T-helper 2 cell treated with Interferon-gamma antibody and Interleukin-4, amounts not matched to agents 5 μg/mL and 100 μg/mL, for 36 hours (primary cell): ENCODE results near the gene PURB.

Experiments used
- DNase-seq: peaks from one replicate; pipeline ENCODE4 v3.0.0; 2021; ENCODE audit warnings: low spot score
- H3K27ac Mint-ChIP-seq: one replicate; pipeline ENCODE4 v1.8.0; 2021; ENCODE audit warnings: mild to moderate bottlenecking, mixed read lengths
- H3K27me3 Mint-ChIP-seq: one replicate; pipeline ENCODE4 v1.8.0; 2021; ENCODE audit warnings: low read depth, mixed read lengths
- H3K36me3 Mint-ChIP-seq: one replicate; pipeline ENCODE4 v1.8.0; 2021; ENCODE audit warnings: low read depth, mixed read lengths
- H3K4me1 Mint-ChIP-seq: one replicate; pipeline ENCODE4 v1.8.0; 2021; ENCODE audit warnings: low read depth, mixed read lengths
- H3K4me3 Mint-ChIP-seq: one replicate; pipeline ENCODE4 v1.8.0; 2022; ENCODE audit warnings: mild to moderate bottlenecking, moderate library complexity, mixed read lengths
- H3K9me3 Mint-ChIP-seq: one replicate; pipeline ENCODE4 v1.8.0; 2021; ENCODE audit warnings: mixed read lengths

PURB gene

DNA sequence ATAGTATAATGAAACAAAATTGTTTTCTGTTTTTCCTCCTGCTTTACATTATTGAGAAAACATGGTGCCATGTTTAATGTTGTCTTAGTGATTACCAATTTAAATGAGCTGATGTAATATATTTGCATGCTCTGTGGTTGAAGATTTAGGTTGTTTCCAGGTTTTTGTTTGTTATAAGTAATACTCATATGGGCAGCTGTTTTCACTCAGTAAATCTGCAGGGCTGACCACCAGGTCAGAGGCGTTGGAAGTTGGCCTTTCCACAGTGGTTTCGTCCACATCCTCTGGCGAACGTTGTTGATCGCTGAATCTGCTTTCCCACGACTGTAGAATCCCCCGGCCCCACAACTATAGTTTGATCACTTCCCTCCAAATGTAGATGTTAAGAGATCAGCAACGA, 21.6 kb upstream of the PURB start:
- Mint-ChIP-seq H3K27ac (no peak overlapping the region), H3K9me3 (no peaks in the 10 kb centered on the region), H3K4me3 (no peak overlapping the region), H3K27me3 (peaks cover 5% of the 10 kb centered on the region), H3K4me1 (peaks cover 3% of the 10 kb centered on the region), H3K36me3 (no peaks in the 10 kb centered on the region)
- no peak for DNase-seq

DNA sequence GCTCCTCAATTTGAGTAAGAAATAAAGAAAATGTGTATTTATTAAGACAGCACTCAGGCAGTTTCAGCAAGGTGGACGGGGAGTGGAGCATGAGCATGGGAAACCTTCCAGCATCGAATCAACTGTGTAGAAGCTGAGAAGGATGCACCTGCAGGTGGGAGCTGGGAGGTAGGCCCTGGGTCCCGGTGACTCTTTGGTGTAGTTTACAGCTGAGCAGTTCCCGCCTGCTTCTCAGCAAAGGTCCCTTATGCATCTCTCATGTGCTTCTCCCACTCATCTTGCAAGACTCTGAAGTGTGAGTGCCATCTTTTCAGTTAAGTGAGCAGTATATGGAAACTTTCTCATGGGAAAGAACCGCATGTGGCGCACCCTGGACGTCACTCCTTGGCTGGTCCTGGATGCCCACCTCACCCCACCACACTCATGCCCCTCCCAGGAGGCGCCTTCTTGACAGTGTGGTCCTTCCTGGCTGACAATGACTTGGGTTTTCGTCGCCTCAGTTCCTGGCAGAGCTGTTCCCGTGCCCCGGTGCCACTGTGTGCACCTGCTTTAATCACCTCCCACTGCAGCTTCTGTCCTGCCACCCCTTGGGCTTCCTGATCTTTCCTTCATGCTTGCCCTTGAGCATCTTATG, 19.8 kb upstream of the PURB start:
- Mint-ChIP-seq H3K9me3 (no peaks in the 10 kb centered on the region), H3K4me3 (no peak overlapping the region), H3K27me3 (peaks cover 5% of the 10 kb centered on the region)

DNA sequence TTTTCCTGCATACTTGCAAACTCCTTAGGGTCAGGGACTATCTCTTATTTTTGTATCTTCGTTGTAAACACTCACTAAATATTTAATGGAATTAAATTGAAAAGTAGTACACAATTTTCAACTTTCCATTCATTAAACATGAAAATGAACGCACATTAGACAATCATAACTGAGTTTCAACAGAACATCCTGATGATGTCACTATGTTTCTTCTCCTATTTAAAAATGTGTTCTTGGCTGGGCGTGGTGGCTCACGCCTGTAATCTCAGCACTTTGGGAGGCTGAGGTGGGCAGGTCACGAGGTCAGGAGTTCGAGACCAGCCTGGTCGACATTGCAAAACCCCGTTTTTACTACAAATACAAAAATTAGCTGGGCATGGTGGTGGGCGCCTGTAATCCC, 14.1 kb upstream of the PURB start:
- H3K27ac Mint-ChIP-seq = no peak overlapping the region

More for the DNA sequence above, 19.8 kb upstream of the PURB start:
- no peak overlapping the region for H3K27ac Mint-ChIP-seq
- H3K4me1 Mint-ChIP-seq = peaks cover 3% of the 10 kb centered on the region
- H3K36me3 Mint-ChIP-seq = no peaks in the 10 kb centered on the region
- no peak for DNase-seq

DNA sequence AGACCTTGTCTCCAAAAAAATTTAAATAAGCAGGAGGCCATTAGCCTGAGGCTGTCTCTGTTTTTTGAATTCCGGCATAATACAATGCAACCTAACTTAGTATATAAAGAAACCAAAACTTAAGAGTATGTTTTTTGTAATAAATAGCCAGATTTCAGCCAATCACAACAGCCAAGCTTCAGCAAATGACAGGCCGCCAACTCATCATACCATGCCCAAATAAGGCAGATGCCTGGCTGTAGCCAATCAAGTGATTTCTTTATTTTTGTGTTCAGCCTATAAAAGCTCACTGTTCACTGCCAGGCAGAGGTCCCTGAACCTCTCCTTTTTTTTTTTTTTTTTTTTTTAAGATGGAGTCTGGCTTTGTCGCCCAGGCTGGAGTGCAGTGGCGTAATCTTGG, 12.7 kb upstream of the PURB start:
- Mint-ChIP-seq H3K4me1 (peaks cover 6% of the 10 kb centered on the region), H3K9me3 (no peaks in the 10 kb centered on the region), H3K4me3 (no peak overlapping the region), H3K27me3 (no peaks in the 10 kb centered on the region), H3K27ac (no peak overlapping the region), H3K36me3 (no peaks in the 10 kb centered on the region)
- no peak for DNase-seq

More for the DNA sequence above, 14.1 kb upstream of the PURB start:
- DNase-seq = no peak
- H3K27me3 Mint-ChIP-seq = no peaks in the 10 kb centered on the region
- peaks cover 6% of the 10 kb centered on the region for H3K4me1 Mint-ChIP-seq
- H3K9me3 Mint-ChIP-seq = no peaks in the 10 kb centered on the region
- H3K36me3 Mint-ChIP-seq = no peaks in the 10 kb centered on the region
- H3K4me3 Mint-ChIP-seq = no peak overlapping the region

DNA sequence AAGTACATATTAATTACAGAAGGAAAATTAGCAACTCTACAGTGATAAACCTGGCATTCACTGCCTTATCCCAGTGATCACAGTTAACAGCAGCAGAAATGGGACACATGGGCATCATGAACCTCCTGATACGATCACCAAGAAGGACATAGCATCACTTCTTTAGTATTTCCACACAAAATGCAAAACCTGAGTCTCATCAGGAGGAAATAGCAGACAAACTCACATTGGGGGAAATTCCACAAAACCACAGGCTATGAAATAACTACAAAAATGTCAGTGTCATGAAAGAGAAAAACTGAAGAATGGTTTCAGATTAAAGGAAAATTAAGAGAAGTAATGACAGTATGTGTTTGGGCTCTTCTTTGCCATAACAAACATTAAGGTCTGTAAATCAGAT, 12.0 kb upstream of the PURB start:
- no peaks in the 10 kb centered on the region for H3K9me3 Mint-ChIP-seq
- no peaks in the 10 kb centered on the region for H3K27me3 Mint-ChIP-seq
- no peak overlapping the region for H3K4me3 Mint-ChIP-seq
- H3K4me1 Mint-ChIP-seq = peaks cover 6% of the 10 kb centered on the region
- no peak overlapping the region for H3K27ac Mint-ChIP-seq
- DNase-seq = no peak
- H3K36me3 Mint-ChIP-seq = no peaks in the 10 kb centered on the region

DNA sequence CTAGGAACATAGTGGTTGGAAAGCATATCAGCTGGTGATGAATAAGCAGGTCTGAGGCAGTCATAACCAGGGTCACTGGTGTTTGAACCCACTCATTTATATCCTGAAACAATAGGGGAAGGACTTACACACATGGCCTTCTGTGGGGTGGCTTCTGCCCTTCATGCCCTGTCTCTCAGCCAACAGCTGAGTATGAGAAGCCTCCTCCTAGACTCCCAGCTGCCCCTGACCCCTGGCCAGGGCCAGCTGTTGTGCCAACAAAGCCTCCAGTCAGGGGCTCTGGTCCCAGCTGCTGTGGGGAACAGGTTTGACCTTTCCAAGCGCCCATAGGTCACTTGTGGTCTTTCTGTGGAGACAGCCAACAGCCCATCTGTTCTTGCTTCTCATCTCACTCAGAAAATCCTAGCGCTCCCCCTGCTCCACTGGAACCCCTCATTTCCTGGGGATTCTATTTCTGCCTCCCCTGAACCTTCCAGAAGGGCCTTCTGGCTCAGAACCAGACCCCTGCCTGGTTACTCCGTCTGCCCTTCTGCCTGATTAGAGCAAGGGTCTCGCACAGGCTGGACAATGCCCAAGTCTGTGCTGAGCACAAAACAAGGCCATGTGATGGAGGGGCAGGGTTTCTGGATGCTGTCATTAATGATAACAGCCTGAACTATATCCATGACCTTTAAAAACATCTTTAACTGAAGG, 9.7 kb upstream of the PURB start:
- Mint-ChIP-seq H3K4me3 (no peak overlapping the region), H3K4me1 (peaks cover 16% of the 10 kb centered on the region), H3K27ac (no peak overlapping the region)

DNA sequence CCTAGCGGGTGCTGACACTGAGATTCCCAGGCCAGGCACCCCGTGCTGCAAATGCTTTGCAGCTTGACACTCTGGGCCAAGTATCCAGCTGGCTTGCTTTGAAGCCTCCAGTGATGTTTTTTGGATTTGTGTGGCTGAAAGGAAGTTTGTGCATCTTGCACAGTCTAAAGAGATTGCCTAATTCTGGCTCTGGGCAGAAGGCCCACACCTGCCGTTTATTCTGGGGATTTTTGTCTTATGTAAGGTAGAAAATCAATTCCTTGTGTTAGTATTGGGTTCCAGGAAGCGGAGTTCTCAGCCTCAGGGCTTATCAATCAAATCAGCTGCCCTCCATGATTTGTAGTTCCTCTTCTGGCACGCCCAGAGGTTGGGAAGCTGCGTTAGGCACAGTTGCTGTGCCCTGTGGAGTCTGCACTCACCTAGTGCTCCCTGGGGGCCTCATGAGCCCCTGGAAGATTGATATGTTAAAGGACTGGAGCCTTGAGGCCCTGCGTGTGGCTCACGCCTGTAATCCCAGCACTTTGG, 8.4 kb upstream of the PURB start:
- DNase-seq = no peak
- no peaks in the 10 kb centered on the region for H3K9me3 Mint-ChIP-seq
- no peaks in the 10 kb centered on the region for H3K27me3 Mint-ChIP-seq
- H3K27ac Mint-ChIP-seq = no peak overlapping the region
- peaks cover 16% of the 10 kb centered on the region for H3K4me1 Mint-ChIP-seq
- no peak overlapping the region for H3K4me3 Mint-ChIP-seq
- H3K36me3 Mint-ChIP-seq = no peaks in the 10 kb centered on the region

More for the DNA sequence above, 9.7 kb upstream of the PURB start:
- Mint-ChIP-seq H3K9me3 (no peaks in the 10 kb centered on the region), H3K27me3 (no peaks in the 10 kb centered on the region), H3K36me3 (no peaks in the 10 kb centered on the region)
- DNase-seq = no peak

DNA sequence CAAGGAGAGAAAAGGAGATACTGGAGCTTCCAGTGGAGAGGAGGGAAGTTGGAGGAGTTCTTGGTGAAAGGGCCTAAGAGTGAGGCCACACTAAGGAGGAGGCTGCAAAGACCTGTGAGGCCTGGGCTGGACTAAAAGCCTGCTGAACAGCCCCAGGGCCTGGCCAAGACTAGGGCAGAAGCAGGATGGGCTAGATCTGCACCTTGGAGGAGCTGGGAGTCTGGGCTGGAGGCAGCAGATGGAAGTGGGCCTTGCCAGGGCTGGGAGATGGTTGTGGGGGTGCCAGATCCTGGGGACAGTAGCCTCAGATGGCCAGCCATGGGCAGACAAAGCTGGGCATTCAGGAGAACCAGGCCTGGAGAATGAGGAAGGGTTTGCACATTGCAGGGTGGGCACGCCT, 6.5 kb upstream of the PURB start:
- H3K27ac Mint-ChIP-seq = peak overlapping the region; percentile 88
- H3K27me3 Mint-ChIP-seq = no peaks in the 10 kb centered on the region
- DNase-seq = no peak
- H3K4me3 Mint-ChIP-seq = no peak overlapping the region
- no peaks in the 10 kb centered on the region for H3K36me3 Mint-ChIP-seq
- no peaks in the 10 kb centered on the region for H3K9me3 Mint-ChIP-seq
- peaks cover 13% of the 10 kb centered on the region for H3K4me1 Mint-ChIP-seq

DNA sequence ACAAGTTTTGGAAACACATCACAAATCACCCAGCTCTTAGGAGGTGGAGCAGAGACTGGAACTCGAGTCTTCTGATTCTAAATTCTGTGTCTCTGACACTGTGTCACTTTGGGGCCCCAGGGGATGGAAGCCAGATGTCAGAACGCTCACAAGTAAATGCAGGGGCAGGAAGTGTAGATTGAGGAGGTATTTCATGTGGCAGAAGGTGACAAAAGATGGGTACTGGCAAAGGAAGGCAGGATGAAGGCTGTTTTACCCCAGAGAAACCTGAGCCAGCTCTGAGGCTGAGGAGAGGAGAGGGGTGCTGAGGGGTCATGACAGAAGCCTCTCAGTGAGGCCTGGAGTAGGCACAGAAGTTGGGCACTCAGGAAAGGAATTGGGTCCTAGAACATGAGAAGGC, 6.0 kb upstream of the PURB start:
- Mint-ChIP-seq H3K36me3 (no peaks in the 10 kb centered on the region), H3K27me3 (no peaks in the 10 kb centered on the region), H3K4me3 (peak overlapping the region; percentile 1), H3K9me3 (no peaks in the 10 kb centered on the region), H3K27ac (peak overlapping the region; percentile 88), H3K4me1 (peaks cover 15% of the 10 kb centered on the region)
- no peak for DNase-seq

DNA sequence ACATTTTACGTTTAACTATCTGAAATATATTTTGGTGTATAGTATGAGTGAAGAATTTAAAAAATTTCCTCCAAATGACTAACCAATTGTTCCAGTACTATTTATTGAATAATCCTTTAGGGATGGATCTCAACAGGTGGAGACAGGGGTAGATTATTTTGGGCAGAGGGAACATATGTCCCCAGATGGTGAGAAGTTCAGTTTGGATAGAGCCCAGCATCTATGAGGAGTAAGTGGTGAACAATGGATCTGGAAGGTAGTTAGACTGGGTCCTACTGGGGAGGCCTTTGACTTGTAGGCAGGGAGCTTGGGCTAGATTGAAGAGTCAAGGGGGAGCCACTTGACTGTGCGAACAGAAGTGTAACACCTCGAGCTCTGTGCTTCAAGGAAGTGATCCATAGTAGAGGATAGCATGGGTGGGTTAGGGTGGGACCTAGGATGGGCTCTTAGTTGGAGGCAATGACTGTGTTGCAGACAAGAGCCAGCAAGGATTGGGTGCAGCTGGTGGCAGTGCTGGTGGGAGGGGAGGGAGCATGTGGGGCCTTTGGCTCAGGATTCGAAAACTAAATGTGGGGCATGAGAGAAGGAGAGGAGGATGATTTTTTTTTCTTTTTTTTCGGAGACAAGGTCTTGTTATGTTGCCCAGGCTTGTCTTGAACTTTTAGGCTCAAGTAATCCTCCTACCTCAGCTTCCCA, 3.9 kb upstream of the PURB start:
- Mint-ChIP-seq H3K4me1 (peaks cover 22% of the 10 kb centered on the region), H3K9me3 (no peaks in the 10 kb centered on the region), H3K4me3 (no peak overlapping the region), H3K36me3 (peaks cover 8% of the 10 kb centered on the region), H3K27me3 (no peaks in the 10 kb centered on the region), H3K27ac (no peak overlapping the region)
- DNase-seq = no peak

DNA sequence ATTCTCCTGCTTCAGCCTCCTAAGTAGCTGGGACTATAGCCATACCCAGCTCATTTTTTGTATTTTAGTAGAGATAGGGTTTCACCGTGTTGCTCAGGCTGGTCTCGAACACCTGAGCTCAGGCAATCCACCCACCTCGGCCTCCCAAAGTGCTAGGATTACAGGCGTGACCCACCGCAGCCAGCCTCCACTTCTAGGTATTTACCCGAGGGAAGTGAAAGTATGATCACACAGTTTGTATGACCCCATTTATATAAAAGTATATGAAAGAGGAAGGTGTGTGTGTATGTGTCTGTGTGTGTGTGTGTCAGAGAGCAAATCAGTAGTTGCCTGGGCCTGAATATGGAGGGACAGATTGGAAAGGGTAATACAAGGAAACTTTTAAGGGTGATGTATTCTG, 2.0 kb upstream of the PURB start:
- no peak for DNase-seq
- Mint-ChIP-seq H3K27ac (peak overlapping the region; percentile 99), H3K9me3 (no peaks in the 10 kb centered on the region), H3K27me3 (no peaks in the 10 kb centered on the region), H3K4me3 (peak overlapping the region; percentile 1), H3K36me3 (peaks cover 21% of the 10 kb centered on the region), H3K4me1 (peaks cover 41% of the 10 kb centered on the region)

DNA sequence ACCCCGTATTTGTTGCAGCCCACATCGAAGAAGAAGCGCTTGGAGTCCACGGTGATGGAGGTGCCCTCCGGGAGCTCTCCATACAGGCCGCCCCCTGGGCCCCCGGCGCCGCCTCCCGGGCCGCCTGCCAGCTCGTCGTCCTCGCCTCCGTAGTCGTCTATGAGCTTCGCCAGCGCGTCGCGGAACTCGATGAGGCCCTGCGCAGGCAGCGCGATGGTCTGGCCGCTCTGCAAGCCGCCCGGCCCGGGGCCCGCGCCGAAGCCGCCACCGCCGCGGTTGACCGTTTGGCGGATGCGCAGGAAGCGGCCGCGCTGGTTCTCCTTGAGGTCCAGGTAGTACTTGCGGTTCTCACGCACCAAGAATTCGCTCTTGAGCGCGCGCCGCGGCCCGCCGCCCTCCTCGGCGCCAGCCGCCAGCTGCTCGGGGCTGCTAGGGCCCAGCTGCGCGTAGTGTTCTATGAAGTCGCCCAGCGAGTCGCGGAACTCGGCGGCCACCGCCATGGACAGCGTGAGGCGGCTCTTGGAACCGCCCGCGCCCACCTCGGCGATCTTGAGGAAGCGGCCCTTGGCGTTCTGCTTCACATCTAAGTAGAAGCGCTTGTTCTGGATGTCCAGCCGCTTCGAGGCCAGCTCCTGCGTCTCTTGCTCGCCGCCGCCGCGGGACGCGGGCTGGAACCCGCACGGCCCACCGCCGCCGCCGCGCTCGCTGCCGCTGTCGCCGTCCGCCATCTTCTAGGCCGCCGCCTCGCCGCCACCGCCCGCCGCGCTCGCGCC, 523 bp downstream of the PURB start:
- Mint-ChIP-seq H3K4me3 (peak overlapping the region; percentile 87), H3K9me3 (no peaks in the 10 kb centered on the region), H3K27me3 (no peaks in the 10 kb centered on the region), H3K27ac (peak overlapping the region; percentile 92), H3K36me3 (peaks cover 38% of the 10 kb centered on the region), H3K4me1 (peaks cover 51% of the 10 kb centered on the region)
- peak; percentile 55 for DNase-seq

DNA sequence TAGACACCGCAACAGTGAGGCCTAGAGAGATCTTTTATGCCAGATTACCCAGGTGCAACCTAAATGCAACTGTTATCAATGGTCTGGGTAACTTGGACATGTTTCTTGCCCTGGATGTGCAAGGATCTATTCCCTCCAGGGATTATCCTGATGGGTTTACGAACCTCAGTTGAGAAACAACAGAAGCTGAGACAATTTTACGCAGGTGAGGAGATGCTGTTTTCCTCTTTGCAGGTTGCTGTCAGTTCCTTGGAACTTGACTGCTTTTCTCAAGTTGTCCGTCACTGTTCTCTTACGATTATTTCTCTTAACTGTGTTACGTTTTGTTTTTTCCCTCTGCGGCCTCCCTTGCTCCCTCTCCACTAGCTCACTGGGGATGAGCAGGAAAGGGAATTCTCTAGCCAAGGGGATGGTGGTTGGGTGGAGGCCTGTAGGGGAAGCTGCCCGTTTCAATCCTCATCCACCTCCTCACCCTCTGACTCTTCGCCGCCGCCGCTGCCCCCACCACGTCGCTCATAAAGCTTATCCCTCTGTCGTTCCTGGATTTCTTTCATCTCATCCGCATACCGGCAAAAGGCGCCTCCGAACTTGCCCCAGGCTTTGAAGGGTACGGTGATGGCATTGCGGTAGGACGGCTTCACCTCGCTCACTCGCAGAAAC, 1.2 kb downstream of the PURB start:
- peaks cover 55% of the 10 kb centered on the region for H3K4me1 Mint-ChIP-seq
- H3K27ac Mint-ChIP-seq = peak overlapping the region; percentile 92
- no peak for DNase-seq
- H3K4me3 Mint-ChIP-seq = peak overlapping the region; percentile 87
- no peaks in the 10 kb centered on the region for H3K27me3 Mint-ChIP-seq
- H3K9me3 Mint-ChIP-seq = no peaks in the 10 kb centered on the region
- H3K36me3 Mint-ChIP-seq = peaks cover 42% of the 10 kb centered on the region
